HG03565 (cell line): ENCODE measurements around the gene HMGCL.
"Not testable (repeated sequence)": the region's sequence is repeated elsewhere in the genome, so short reads cannot be mapped to it uniquely, and the experiment has no call there.

Experiments used
- ATAC-seq: cut with Tn5 transposase; IDR thresholded peaks from one replicate; pipeline ENCODE4 v1.9.1; 2021; ENCODE audit warnings: mild to moderate bottlenecking, moderate library complexity; ENCODE audit not compliant: unreplicated experiment

The HMGCL gene

DNA sequence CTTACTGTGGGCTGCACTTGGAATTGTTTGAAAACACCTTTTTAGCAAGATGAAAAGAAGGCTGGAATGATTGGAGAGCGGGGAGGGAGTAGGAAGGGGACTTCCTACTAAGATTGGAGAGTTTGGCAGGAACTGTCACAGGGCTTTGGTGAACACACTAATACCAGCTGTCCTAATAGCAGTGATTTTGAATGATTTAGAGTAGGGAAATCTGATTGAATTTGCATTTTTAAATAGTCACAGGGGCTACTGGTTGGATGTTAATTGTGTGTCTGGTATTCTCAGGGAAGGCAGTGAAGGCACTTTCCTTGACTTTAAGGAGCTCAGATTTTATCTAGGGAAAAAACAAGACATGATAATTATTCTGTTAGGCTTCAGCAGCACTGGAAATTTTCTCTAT, 2.5 kb upstream of the HMGCL start:
- no peak for ATAC-seq

DNA sequence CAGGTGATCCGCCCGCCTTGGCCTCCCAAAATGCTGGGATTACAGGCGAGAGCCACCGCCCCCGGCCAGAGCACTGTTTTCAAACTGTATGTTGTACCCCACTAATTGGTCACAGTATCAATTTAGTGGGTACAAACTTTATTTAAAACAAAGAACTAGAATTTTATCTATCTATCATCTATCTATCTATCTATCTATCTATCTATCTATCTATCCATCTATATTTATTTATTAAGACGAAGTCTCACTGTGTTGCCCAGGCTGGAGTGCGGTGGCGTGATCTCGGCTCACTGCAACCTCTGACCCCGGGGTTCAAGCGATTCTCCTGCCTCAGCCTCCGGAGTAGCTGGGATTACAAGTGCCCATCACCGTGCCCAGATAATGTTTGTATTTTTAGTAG, 1.4 kb upstream of the HMGCL start:
- not testable (repeated sequence) for ATAC-seq

DNA sequence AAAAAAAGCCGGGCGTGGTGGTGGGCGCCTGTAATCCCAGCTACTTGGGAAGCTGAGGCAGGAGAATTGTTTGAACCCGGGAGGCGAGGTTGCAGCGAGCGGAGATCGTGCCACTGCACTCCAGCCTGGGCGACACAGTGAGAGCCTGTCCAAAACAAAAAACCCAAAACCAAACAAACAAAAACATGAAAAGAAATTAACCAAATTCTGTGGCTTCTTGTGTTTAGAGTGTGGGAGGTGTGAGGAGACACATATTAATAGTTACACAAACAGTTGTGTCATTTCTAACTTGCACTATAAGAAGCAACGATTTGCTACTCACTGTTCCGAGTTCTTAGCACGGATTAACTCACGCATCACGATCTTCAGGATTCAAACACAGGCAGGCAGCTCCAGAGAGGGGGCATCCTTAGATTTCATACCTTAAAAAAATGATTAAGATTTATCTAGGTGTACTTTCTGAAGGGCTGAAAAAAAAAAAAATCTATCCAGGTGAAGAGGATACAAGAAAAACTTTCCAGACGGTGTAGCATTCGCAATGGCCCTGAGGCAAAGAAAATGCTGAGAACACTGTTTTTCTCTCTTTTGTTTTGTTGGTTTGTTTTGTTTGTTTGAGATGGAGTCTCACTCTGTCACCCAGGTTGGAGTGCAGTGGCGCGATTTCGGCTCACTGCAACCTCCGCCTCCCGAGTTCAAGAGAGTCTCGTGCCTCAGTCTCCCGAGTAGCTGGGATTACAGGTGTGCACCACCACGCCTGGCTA, 713 bp upstream of the HMGCL start:
- ATAC-seq = peak; percentile 54

DNA sequence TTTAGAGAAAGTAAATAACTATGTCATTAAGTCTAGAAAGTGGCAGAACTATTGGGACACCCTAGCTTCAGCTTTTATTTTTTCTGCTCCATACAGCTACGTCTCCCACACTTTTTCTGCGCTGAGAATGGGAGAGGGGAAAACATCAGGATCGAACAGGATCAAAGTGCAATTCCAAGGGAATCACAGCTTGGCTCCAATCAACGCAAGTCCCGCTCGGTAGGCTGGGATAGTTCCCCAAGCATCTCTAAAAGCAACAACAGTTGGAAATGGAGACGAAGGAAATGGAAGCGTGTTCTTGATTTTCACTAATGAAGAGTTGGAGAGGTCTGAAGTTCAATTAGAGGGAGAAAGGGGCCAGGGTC, 536 bp downstream of the HMGCL start:
- no peak for ATAC-seq

DNA sequence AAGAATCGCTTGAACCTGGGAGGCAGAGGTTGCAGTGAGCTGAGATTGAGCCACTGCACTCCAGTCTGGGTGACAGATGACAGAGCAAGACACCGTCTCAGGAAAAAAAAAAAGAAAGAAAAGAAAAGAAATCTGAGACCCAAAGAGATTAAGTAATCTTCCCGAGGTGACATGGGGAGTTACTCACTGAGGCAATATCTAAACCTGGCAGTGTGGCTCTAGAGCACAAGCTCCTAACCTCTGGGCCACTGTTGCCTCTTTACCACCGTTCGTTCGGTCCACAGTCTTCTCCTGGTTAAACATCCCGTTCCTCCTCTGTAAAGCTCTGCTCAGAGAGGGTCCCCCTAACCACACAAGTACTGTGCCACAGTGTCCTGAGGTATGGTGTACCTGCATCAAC, 1.5 kb downstream of the HMGCL start:
- ATAC-seq = no peak

DNA sequence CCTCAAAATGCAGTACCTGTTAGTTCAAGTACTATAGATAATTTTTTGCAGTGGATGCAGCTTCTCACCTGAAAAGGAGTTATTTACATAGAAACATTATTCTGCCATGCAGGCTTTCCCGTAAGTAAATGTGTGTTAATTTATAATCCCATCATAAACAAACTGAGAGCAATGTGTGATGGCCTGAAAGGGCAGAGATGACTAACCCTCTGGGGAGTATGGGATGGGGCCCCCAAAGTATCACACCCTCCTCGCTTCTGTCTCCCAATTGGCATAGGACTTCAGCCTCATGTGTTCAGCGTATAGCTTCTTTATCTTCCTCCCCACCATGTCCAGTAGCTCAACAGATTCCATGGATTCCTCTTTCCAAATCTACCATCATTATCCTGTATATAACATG, 7.6 kb downstream of the HMGCL start:
- no peak for ATAC-seq

DNA sequence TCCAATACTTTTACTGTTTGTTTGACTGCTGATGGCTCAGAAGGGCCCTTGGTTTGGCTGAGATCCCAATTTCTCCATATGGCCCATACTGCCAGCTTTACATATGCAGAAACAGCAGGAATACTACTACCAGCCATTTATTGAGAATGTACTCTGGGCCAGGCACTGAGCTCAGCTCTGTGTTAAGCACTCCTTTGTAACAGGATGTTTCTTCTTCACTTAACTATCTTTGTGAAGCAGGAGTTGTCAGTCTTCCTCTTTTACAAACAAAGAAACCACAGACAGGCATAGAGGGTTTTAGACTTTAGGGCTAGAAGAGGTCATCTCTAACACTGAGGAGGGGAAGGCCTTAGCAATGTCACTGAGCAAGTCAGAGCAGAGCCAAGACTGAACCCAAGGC, 8.3 kb downstream of the HMGCL start:
- no peak for ATAC-seq

DNA sequence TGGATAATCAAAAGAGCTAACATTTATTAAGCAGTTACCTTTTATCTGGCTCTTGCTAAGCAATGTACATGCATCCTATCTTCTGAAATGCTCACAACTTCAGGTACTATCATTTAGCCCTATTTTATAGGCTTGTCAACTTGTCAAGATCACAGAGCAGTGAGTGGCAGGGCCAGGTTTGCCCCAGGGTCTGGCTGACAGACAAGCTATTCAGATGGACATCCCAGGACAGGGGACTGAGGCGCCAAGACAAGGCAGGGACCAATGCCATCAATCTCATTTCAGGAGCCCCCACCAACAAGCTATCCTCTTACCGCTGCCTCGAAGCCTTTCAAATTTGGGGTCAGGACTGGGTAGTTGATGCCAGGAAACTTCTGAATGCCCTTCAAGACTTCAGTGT, 8.9 kb downstream of the HMGCL start:
- ATAC-seq = no peak

DNA sequence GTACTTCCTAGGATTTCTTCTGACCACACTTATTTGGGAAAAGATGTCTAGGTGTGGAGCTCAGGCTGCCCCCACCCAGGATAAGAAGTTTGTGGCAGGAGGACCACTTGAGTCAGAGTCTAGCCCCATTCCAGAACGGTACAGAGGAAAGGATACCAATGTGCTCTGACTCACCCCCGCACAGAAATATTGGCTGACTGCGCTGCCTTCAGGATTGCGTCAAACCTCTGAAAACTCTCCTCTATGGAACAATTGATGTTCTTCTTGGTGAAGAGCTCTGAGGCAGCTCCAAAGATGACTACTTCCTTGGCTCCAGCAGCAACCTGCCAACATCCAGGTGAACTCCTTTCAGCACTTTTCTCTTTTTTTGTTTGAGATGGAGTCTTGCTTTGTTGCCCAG, 11.2 kb downstream of the HMGCL start:
- no peak for ATAC-seq

DNA sequence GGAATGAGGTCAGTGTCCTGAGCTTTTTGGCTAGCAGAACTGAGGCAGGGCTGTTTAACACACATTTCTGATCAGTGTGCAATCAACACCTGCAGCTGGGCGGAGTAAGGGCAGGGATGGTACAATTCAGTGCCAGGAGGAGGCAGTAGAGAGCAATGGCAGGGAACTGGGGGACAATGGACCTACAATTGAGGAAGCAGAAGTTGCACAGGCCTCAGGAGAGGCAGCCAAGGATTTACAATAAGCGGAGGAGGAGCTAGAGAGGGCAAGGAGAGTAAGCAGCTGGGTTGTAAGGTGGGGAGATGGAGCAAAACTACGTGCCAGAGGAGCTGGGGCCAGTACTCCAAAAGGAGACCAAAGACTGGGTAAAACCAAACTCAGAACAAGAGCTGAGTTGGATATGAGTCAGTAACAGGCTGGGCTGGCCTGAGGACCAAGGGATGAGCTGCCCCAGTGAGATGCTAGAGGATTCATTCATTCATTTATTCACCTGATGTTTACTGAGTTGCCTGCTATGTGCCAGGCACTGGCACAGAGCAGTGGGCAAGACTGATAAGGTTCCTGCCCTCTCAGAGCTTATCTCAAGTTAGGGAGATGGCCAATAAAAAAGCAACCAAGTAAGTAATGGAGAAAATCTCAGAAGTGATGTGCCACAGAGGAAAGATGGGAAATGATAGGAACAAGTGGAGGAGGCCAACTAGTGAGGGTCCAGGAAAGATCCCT, 14.2 kb downstream of the HMGCL start:
- ATAC-seq = no peak

DNA sequence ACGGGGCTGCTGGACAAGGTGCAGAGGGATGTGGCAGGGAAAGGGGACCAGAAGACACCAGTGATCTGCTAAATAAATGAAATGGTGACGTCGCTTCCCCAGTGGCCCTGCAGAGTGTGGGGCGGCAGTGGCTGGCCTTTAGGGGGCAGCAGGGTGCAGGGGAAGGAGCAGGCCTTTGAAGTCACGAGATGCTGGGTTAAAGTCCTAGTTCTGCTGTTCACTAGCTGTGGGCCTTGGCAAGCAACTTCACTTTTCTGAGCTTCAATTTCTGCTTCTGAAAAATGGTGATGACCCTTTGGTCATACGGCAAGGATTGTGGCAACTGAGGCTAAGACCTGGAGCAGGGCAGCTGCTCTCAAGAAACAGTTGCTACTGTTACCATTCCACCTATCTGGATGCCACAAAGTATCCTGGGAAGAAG, 15.5 kb downstream of the HMGCL start:
- no peak for ATAC-seq

DNA sequence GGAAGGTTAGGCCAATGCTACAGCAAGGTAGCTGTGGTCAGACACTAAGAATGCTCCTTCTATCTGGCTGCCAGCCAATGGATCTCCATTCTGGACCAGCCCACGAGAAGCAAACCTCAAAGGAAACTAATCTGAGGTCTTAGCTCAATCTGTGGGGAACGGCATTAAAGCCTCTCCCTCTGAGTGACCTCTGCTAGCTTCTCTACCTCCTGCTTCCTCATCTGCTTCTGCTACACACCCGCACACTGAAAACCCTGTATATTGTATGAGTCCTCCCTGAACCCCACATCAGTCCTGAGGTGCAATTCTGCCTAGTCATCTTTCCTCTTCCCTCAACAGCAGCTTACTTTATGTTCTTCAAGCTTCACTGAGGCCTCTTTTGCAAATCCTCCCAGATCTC, 17.8 kb downstream of the HMGCL start:
- ATAC-seq = no peak

DNA sequence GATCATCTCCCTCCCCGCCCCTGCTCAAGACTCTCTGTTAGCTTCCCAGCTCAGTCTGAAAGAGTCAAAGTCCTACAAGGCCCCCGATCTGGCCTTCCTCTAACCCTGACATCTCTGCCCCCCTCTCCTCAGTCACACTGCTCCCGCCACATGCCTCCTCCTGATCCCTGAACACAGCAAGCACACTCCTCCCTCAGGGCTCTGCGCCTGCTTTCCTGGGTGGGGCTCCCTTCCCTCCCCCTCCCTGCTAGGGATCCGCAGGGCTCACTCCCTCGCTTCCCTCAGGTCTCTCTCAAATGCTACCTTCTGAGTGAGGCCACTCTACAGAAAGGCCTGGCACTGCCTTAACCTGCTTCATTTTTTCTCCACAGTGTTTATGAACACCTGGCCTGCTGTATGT, 18.9 kb downstream of the HMGCL start:
- no peak for ATAC-seq

DNA sequence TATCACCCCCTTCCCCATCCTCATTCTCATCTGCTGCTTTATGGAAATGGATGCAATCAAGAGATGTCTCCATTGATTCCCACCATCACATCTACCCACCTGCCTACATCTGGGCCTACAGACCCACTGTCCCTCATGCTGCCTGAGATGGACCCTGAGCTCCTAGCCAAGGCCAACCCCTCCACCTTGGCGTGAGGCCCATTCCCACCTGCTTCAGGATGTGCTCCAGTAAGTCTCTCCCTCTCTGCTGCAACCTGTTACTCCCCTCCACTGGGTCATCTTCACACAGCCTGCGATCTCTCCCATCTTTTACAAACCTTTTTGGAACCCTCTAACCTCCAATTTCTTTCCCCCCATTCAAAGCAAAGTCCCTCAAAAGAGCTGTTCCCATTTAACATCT, 20.2 kb downstream of the HMGCL start:
- no peak for ATAC-seq

DNA sequence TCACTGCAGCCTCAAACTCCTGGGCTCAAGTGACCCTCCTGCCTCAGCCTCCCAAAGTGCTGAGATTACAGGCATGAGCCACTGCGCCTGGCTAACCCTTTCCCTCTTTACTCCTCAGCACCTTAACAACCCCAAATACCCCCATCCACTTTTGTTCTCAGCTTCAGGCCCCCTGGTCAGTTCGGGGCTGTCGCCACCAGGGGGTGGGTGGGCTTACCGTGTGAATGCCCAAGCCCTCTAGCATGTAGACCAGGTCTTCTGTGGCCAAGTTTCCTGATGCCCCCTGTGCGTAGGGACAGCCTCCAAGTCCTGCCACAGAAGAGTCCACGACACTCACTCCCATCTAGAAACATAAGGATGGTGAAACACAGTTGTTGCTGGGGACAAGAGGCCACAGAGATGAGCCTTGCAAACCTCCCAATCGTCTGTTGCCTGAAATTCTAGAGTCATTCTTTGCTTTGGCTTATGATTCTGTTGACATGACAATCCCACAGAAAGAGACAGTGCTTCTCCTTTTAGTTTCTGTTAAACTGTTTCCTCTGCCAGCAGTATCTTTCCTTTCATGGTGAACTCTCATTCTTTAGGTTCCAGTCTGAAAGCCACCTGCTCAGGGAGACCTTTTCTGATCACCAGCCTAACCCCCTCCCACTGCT, 20.9 kb downstream of the HMGCL start:
- no peak for ATAC-seq

DNA sequence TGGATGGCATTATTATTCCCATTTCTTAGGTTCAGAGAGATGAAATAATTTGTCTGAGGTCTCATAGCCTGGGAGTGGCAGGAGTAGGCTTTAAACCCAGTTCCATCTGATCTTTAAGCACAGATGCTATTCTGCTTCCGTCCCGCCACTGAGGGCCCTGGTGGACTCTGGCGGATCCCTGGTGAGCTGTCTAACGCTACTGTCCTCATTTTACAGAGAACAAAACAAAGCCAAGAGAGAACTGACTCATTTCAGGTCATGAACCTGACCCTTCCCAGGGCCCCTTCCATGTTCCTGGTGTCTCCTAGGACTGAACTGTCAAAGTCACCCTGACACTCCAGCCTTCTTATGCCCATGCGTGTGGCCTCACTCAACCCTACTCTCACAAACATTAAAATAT, 21.6 kb downstream of the HMGCL start:
- ATAC-seq = no peak

DNA sequence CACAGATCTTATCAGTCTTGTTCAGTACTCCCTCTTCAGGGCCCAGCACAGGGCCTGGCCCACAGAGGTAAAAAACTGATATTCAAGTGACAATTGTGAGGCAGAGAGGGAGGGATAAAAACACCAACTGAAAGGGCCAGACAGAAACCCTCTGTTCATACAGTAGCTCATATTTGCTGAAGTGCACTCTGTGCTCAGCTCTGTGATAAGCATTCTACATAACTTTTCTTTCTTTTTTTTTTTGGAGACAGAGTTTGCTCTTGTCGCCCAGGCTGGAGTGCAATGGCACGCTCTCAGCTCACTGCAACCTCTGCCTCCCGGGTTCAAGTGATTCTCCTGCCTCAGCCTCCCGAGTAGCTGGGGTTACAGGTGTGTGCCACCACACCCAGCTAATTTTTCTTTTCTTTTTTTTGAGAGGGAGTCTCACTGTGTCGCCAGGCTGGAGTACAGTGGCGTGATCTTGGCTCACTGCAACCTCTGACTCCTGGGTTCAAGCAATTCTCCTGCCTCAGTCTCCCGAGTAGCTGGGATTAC, 22.4 kb downstream of the HMGCL start:
- ATAC-seq = not testable (repeated sequence)

DNA sequence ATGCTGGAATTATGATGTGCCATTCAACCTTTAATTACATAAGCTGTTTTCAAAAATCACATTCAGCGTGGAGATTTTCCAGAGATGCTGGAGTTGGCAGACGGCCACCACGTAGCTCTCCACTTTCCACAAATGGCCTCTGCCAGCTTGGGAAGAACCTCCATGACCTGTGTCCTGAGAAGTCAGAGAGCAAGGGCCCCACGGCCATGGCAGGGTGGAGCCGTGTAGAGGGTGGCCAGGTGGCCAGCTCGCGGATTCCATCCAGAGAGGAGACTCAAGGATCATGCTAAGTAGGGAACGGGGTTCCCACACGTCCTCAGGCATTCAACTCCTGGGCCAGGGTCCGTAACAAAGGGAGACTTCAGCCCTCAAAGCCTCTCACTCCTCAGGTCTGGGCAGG, 23.4 kb downstream of the HMGCL start:
- no peak for ATAC-seq

DNA sequence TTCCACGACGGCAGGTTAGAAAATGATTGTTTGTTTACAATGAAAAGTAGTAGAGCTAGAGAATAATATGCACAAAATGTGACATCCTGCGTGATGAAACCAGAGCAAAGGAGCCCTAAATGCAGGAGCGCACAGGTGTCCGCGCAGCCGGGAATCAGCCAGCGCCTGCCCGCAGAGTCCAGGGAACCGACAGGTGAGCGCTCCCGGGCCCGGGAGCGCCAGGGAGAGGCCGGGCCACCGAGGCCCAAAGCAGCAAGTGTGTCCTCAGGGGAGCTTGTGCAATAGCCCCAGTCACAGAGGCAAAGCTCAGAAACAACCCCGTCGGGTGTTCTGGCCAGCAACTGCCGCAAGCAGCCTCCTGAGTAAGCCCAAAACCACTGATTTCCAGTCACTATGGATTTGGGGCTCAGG, 23.9 kb downstream of the HMGCL start:
- ATAC-seq = no peak

DNA sequence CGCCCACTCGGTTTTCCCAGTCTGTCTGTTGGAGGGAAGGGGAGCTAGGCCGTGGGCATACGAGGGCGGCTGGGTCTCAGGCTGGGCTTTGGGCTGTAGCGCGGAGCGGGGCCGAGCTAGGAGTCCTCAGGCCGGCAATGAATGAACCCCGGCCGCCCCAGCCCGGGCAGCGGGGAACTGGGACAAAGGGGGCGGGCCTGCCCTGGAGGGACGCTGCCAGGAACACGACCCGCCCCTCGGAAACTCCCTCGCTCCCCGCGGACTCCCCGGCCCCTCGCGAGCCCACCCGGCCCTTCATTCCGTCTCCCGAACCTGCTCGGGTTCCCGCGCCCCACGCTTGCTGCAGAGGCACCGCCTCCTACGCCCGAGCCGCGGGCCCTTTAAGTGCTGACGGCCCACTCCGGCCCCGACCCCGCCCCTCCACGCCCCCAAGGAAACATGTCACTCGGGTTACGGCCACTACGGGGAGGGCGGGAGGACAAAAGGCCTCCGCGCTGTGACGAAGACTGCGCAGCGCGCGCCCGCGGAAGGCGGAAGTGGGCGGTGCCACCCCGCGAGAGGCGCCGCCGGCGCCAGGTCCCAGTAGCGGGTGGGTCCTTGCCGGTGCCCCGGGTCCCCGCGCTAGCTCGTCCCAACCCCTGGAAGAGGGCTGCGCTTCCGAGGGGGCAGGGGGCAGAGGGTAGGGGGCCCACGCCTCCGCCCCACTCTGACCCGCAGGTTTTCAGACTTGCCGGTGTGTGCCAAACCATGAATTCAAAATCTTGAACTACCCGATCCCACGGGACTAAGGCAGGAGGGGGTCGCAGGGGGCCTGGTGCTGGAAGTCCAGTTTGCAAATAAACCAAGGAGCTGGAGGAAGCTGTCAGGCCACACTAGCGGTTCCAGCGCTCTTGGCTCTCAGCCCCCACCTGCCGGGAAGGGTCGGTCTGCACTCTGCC, 24.6 kb downstream of the HMGCL start, which contains the start of gene GALE:
Gene GALE (minus strand): TSS at position 355 of the 938 bp plus-strand sequence. CDS start 1,747 bp downstream, outside the sequence.
- ATAC-seq = peak; percentile 71
